Cardiac ventricle fibroblast (primary cell): ENCODE measurements around the gene STARD3. TPM values are rescaled to one million over a fixed set of nuclear protein-coding genes. Genes with fewer than 3 reads are reported as not detected.

Experiments
- total RNA-seq: library from RNA; depleted of rRNA; stranded (reverse); fragments of >200 nt; gene quantifications from 2 replicates; pipeline ENCODE4 v1.2.3, GENCODE V29; 2015

STARD3 gene
- total RNA-seq = 23.1 and 31.5 TPM in 2 replicates

DNA sequence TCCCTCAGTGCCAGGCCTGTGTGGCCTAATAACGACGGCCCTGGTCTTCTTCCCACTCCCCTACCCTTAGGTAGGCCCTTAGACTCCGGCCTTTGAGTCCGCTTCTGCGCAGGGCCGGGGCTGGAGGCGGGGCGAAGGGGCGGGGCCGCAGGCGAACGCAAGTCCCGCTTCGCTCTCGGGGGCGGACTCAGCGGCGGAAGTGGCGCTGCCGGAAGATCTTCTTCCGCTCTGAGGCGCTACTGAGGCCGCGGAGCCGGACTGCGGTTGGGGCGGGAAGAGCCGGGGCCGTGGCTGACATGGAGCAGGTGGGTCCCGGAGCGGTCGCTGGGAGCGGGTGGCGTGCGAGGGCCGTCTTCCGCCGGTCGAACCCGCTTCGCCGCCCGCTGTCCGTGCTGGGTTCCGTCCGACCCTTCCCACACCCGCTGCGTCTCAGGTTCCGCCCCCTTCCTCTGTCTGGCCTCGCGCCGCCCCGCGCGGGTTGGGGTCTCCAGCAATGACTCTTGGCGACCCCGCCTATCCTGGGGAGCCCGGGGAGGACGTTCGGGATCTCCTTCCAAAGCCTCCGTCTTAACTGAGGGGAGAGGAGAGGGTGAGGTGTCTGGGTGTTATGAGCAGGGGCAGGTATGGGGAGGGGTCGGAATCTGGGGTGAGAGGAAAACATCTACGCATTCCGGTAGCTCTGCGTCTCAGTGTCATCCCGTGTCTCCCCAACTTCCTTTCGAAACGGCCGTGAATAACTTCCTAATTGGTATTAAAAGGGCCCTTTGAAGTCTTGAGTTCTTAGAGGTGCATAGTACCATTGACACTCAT is at the start of gene STARD3:
STARD3 (plus strand) TSS at position 218 of the 810 bp plus-strand sequence. CDS start 16,388 bp downstream, outside the sequence.

DNA sequence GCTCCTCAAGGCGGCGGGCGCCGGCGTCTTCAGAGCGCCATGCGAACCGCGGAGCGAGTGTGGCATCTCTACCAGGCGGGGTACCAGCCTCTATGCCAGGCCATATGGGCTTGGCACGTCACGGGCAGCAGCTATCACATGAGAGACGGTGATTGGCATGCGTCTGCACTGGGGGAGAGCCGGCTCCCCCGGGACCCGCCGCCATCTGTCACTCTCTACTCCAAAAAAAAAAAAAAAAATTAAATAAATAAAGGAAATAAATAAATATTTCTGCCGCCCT is 29.2 kb upstream of the STARD3 start, which contains the start of gene NEUROD2:
NEUROD2 (minus strand) TSS at position 70 of the 280 bp plus-strand sequence. CDS start 1,321 bp downstream, outside the sequence.

DNA sequence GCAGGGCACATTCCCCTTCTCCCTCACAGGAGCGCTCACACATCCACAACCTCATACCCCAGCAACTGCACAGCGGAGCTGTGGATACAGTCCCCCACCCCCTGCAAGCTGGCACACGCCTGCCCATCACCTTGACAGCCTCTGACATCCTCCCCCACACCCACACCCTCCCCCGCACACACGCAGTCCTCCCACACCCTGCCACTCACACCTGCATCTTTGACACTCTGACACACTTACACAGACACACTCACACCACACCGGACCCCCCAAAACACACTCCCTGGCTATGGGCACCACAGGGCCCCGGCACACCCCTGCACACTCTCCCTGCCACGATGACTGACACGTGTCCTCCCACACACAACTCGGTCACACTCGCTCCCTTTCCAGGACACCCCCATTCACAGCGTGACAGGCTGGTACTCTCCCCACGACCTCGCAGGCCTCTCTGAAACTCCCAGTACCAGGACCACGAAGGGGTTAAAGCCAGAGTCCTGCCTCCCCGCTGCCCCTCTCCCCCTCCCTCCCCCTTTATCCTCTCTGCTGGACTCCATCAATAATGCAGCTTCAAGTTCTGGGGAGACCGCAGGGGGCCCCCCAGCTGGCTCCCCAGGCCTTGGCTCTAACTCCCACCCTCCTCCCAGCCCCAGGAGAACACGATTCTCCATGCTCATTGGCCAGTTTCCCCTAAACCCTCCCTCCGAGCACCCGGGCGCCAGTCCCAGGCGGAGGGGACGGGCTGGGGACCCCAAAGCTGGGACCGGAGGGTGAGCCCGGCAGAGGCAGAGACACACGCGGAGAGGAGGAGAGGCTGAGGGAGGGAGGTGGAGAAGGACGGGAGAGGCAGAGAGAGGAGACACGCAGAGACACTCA is 10.5 kb upstream of the STARD3 start, which contains the start of gene PPP1R1B:
PPP1R1B (plus strand) TSS at position 782 of the 876 bp plus-strand sequence. CDS start 441 bp downstream, outside the sequence.

DNA sequence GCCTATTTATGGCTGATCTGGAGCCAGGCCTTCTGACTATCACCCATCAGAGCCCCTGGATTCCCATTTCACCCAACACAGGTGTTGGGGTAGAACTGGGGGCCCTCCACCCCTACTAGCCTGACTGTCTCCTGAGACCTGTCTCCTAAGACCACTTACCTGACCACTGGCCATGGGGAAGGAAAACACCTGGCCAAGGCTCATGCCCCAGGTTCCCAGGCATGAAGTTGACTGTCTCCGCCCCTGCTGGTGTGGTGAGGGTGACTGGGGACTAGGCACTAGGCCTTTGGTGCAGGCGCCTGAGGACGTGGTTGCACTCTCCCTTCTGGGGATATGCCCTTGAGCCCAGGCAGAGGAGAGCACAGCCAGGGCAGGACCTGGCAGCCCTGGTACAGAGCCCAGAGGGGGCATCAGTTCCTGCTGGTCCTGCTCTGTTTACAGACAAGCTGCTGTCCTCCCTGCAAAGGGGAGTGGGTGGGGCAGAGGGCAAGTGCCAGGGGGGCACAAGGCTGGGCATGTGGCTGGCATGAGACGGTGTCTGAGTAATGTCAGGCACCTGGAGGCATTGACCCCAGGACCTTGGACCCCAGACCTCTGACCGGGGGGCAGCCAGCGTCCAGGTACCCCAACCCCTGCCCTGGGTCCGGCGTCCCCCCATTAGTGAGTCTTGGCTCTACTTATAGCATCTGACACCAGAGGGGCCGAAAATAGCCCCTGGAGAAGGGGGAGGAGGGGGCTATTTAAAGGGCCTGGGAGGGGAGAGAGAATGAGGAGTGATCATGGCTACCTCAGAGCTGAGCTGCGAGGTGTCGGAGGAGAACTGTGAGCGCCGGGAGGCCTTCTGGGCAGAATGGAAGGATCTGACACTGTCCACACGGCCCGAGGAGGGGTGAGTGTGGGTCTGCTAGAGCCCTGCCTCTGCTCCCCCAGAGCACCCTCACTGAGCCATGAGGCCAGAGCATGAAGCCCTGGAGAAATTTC is 27.9 kb downstream of the STARD3 start, which contains the start of gene TCAP:
TCAP (plus strand) TSS at position 769 of the 981 bp plus-strand sequence; CDS start at position 780, 11 bp downstream.

DNA sequence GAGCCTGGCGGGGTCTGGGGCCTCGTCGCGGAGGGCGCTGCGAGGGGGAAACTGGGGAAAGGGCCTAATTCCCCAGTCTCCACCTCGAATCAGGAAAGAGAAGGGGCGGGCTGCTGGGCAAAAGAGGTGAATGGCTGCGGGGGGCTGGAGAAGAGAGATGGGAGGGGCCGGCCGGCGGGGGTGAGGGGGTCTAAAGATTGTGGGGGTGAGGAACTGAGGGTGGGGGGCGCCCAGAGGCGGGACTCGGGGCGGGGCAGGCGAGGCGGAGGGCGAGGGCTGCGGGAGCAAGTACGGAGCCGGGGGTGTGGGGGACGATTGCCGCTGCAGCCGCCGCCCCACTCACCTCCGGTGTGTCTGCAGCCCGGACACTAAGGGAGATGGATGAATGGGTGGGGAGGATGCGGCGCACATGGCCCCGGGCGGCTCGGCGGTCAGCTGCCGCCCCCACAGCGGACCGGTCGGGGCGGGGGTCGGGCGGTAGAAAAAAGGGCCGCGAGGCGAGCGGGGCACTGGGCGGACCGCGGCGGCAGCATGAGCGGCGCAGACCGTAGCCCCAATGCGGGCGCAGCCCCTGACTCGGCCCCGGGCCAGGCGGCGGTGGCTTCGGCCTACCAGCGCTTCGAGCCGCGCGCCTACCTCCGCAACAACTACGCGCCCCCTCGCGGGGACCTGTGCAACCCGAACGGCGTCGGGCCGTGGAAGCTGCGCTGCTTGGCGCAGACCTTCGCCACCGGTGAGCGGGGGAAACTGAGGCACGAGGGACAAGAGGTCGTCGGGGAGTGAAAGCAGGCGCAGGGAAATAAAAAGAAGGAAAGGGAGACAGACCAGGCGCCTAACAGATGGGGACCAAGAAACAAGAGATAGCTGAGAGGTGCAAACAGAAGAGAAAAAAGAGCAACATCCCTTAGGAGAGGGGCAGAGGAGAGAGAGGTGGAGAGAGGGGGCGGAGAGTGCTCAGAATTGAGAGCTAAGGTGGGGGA is 31.3 kb downstream of the STARD3 start, which contains the start of gene PNMT:
PNMT (plus strand) TSS at position 509 of the 980 bp plus-strand sequence; CDS start at position 532, 23 bp downstream.

DNA sequence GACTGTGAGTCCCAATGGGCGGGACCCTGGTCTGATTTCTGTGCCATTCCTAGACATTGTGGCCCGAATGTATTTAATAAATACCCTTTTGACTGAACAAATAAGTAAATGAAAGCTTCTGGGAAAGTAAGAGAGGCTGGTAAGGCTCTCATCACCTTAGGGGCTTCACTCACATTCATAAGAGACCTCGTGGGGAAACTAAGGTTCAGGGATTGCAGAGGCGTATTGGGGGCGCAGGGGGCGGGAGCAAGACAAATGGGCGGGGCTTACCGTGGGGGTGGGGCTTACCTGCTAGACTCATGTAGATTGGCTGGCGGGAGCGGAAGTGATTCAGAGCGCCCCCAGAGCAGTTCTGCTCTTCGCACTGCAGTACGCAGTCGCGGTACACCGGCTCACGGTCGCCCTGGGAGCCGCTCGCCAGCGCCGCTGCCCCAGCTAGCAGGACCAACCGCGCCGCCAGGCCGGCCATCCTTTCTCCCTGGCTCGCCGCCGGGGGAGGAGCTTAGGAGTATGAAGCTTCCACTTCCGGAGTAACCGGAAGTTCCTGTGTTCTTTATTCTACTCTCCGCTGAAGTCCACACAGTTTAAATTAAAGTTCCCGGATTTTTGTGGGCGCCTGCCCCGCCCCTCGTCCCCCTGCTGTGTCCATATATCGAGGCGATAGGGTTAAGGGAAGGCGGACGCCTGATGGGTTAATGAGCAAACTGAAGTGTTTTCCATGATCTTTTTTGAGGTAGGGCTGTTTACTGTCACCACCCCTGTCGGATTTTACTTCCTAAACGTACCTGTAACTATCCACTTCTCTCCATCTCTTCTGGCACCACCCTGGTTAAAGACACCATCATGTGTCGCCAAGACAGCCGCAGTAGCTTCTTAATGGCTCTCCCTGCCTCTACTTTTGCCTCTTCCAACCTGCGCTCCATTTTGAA is 50.9 kb downstream of the STARD3 start, which contains the start of gene PGAP3:
PGAP3 (minus strand) TSS at position 512 of the 929 bp plus-strand sequence; CDS start at position 469, 43 bp downstream.

DNA sequence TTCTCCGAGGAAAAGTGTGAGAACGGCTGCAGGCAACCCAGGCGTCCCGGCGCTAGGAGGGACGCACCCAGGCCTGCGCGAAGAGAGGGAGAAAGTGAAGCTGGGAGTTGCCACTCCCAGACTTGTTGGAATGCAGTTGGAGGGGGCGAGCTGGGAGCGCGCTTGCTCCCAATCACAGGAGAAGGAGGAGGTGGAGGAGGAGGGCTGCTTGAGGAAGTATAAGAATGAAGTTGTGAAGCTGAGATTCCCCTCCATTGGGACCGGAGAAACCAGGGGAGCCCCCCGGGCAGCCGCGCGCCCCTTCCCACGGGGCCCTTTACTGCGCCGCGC is 62.8 kb downstream of the STARD3 start, which contains the start of gene ERBB2:
ERBB2 (plus strand) TSS at position 247 of the 330 bp plus-strand sequence. CDS start 175 bp downstream, outside the sequence.

Other genes with a start within 250 kb of the STARD3 start
- gene FBXL20, start 235.5 kb upstream of the STARD3 start, total RNA-seq = 11.5 and 13.3 TPM in 2 replicates
- gene MED1, start 185.9 kb upstream of the STARD3 start, total RNA-seq = 18.4 and 20.7 TPM in 2 replicates
- 27.7 and 27.8 TPM in 2 replicates for gene CDK12, start 175.7 kb upstream of the STARD3 start, total RNA-seq
- not detected in 2 replicates for gene NEUROD2, start 29.2 kb upstream of the STARD3 start, total RNA-seq
- 89.5 and 113 TPM in 2 replicates for gene PPP1R1B, start 10.2 kb upstream of the STARD3 start, total RNA-seq
- gene TCAP, start 28.2 kb downstream of the STARD3 start, total RNA-seq = 0.25 TPM in 1 of 2 replicates, not detected in the other
- gene PNMT, start 31.3 kb downstream of the STARD3 start, total RNA-seq = not detected in 2 replicates
- gene PGAP3, start 50.9 kb downstream of the STARD3 start, total RNA-seq = 10.5 and 16.8 TPM in 2 replicates
- 29.9 and 35.7 TPM in 2 replicates for gene ERBB2, start 62.9 kb downstream of the STARD3 start, total RNA-seq
- gene MIEN1, start 93.4 kb downstream of the STARD3 start, total RNA-seq = 38.7 and 50.6 TPM in 2 replicates
- gene GRB7, start 100.8 kb downstream of the STARD3 start, total RNA-seq = 0.29 and 0.44 TPM in 2 replicates
- gene IKZF3, start 227.2 kb downstream of the STARD3 start, total RNA-seq = not detected in 2 replicates
- gene ZPBP2, start 231.1 kb downstream of the STARD3 start, total RNA-seq = not detected in 2 replicates